ENCODE data around the gene WDR77.

WDR77 gene

DNA sequence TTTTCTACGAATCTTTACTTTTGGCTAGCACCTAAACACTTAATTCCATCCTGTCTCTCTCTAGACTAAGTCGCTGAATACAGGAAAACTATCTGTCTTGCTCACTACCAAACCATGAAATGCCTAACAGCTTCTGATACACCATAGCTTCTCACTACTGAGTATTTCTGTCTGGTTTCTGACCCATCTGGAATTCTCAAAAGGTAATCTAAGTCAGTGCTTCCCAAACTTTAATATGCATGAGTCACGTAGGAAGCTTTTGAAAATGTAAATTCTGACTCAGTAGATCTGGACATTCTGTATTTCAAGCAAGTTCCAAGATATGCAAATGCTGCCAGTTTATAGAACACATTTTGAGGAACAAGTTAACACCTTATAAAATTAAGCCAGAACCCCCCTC, 12.3 kb downstream of the WDR77 start:
- no peak for DNase-seq (ENCODE audit: low spot score)

DNA sequence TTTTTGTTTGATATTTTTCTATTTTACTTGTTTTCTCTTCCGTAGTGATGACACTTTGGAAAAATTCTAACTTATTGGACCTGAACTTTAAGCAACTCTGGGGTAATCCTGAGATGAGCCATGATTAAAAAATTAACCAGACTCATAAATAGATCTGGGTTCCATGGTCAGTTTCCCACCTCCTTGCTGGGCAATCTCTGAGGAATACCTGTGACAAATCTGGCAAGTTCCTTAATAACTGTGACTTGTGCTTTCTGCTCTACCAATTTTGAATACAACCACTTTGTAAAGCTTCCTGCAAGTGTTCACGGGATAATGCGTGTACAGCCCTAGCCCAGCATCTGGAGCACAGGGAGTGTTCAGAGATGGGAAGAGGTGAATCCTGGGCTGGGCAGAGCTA, 24.8 kb downstream of the WDR77 start:
- no peak for DNase-seq (ENCODE audit: low spot score)

DNA sequence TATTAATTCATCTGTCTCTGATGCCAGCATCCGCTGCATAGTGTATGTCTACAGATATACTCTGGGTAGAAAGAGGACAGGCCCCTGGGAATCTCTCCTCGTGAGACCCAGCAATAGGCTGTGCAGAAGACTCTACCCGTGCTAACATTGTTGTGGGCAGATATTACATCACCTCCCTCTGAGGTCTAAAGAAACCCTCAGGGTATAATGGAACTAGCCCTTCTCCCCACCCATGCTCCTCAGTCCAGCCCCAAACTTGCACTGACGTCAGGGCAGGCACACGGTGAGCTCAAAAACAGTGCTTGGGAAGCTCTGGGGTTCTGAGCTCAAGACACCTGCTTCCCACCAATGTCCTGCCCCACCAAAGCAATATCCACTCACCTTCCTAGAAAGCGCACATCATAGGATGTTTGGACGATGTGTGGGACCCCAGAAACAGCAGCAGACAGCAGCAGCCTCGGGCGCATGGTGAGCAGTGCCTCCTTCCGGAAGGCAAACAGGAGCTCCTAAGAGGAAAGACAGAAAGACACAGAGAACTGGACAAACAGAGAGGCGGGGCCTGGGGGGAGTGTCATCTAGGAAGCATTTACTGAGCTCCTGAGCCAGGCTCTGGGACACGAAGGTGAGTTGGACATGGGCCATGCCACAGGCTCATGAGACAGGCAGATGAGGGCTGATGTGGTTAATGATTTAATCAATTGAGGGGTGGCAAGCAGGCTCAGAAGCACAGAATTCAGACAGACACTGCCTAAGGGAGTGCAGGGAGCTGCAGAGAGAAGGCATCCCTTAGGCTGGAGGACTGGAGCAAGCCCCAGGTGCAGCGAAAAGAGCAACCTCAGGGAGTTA, 26.3 kb downstream of the WDR77 start:
- no peak for DNase-seq (ENCODE audit: low spot score)

GRCh38 chr1:111420377-111420776, 28.7 kb downstream of the WDR77 start:
- no peak for DNase-seq (ENCODE audit: low spot score)

DNA sequence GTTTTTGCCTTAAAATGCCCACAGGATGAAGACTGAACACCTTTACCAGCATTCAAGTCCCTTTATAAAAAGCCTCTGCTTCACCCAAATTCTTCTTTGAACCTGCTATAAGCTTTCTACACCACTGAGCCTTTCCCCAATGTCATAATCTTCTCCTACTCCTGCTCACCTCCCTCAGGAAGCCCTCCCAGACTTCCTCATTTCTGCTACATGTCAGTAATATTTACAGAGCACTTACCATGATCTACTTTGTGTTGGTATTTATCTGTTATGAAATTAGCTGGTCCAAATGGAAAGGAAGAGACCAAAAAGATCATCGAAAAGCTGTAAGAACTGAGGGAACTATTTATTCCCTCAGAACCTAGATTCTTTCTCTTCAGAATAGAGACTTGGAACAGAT, 30.0 kb downstream of the WDR77 start:
- DNase-seq (ENCODE audit: low spot score) = no peak

DNA sequence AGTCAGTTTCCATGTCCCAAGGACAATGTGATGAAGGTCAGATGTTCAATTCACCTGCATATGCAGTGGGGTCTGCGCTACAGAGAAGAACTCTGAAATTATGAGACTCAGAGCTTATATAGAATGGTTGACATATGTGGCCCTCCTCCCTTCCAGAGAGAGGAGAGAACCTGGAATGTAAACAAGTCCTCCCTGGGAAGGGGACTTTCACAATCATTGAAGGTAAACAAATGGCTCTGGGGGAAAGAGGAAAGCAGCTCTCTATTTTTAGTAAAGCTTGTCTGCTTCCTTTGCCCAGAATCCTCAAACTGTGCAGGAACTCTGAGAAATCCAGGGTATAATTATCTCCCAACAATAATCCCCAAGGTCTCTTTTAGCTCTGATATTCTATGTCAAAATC, 31.3 kb downstream of the WDR77 start:
- DNase-seq (ENCODE audit: low spot score) = no peak

- DNase-seq (ENCODE audit: low spot score) = no peak
Measured at GRCh38 chr1:111415461-111415860, 33.6 kb downstream of the WDR77 start.

GRCh38 chr1:111414756-111415155, 34.3 kb downstream of the WDR77 start:
- no peak for DNase-seq (ENCODE audit: low spot score)

- no peak for DNase-seq (ENCODE audit: low spot score)
Measured at GRCh38 chr1:111412839-111413238, 36.2 kb downstream of the WDR77 start.

DNA sequence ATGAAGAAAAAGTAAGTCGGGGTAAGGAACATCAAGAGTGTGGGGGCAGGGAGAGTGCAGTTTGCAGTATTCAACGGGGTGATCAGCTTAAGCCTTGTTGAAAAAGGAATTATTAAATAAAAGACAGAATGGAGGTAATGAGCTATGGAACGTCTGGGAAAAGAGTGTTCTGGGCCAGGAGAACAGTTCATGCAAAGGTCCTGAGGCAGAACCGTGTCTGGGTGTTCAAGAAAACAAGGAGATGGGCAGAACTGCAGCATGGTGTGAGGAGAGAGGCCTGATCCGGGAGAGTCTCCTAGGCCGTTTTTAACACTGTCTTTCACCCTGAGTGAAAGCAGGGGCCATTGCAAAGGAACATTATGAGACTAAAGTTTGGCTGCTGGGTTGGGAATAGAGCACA, 41.8 kb downstream of the WDR77 start:
- DNase-seq (ENCODE audit: low spot score) = no peak

- no peak for DNase-seq (ENCODE audit: low spot score)
Measured at GRCh38 chr1:111406321-111406768, 42.7 kb downstream of the WDR77 start.

GRCh38 chr1:111404588-111404987, 44.5 kb downstream of the WDR77 start:
- DNase-seq (ENCODE audit: low spot score) = no peak

- DNase-seq (ENCODE audit: low spot score) = no peak
Measured at GRCh38 chr1:111402083-111402482, 47.0 kb downstream of the WDR77 start.

DNA sequence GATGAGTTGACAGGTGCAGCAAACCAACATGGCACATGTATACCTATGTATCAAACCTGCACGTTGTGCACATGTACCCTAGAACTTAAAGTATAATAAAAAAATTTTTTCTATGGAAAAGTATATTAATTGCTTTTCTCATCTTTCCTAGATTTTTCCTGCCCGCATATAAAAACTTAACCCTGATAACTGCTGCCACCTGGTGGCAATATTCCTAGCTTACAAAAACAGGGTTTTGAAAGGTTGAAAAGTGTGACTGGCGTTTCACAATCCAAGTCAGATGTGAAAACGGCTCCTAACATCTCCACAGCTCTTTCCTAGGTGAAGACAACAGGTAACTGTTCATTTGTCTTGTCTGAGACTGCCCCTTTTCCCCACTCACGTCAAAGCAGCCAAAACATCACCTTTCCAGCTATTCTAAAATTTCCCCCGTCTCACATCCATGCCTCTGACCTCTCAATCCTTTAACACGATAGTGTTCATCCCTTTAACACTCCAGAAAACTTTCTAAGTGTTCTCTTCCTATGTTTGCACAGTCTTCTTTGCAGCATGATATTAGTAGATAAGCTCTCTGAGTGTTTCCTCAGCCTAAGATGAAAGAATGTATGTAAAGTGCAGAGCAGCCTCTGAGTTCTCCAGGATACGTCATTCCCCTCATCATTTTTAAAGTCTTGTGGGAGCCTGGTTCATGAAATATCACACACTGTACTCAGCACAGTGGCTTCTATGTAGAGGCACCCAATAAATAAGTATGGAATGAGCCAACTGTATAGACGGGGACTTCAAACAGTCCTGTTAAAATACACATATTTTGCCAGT, 49.1 kb downstream of the WDR77 start:
- peak; percentile 49 for DNase-seq (ENCODE audit: low spot score)

DNA sequence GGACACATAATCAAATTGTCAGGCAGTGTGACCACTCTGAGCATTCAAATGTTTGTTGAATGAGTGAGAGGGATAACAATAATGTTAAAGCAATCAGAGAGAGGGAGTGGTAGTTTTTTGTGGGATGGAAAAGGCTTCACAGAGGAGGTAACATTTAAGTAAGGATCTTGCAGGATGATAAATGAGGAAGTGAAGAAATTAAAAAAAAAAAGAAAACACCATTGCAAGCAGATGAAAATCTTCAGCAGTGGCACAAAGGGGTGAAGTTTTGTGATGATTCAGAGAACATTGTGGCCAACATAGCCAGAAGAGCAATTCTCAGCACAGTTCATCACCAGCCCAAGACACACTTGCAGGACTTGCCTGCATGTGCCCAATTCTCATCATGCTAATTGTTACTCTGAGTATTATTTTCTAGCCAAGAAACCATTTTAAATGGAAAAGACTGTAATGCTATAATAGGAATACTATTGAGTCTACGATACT, 56.6 kb downstream of the WDR77 start:
- DNase-seq (ENCODE audit: low spot score) = no peak

DNA sequence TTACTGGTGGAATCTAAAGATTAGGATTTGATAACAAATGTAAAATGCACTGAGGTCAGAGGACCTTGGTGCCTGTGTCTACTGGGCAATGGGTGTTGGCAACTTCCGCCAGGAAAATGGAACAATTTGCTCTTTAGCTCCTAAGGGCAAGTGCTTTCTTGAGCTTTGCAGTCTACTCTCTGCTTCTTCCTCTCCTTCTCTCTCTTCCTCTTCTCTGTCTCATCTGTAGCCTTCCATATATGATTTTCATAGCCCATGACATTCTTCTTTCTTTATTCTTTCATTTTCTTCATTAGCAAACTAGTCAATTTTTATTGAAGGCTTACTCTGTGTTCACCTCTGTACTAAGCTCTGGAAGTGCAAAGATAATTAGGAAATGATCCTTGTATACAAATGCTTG, 57.0 kb downstream of the WDR77 start:
- DNase-seq (ENCODE audit: low spot score) = no peak

Data from D341Med (cell line).